GM12891 (cell line): ENCODE results near the gene MAFF.

Source experiments
- POLR2A ChIP-seq: IDR thresholded peaks from 2 replicates; pipeline ENCODE4 v1.6.1; 2011; ENCODE audit warnings: low read depth, low read length, control low read depth
- POLR2AphosphoS5 ChIP-seq: IDR thresholded peaks from 2 replicates; pipeline ENCODE4 v1.6.1; 2011; ENCODE audit warnings: low read depth, low read length, control low read depth
- SPI1 ChIP-seq: IDR thresholded peaks from 2 replicates; pipeline ENCODE4 v1.6.1; 2011; ENCODE audit warnings: low read depth, low read length, control low read depth
- TAF1 ChIP-seq: IDR thresholded peaks from 2 replicates; pipeline ENCODE4 v1.6.1; 2011; ENCODE audit warnings: low read depth, low read length, control low read depth

DNA sequence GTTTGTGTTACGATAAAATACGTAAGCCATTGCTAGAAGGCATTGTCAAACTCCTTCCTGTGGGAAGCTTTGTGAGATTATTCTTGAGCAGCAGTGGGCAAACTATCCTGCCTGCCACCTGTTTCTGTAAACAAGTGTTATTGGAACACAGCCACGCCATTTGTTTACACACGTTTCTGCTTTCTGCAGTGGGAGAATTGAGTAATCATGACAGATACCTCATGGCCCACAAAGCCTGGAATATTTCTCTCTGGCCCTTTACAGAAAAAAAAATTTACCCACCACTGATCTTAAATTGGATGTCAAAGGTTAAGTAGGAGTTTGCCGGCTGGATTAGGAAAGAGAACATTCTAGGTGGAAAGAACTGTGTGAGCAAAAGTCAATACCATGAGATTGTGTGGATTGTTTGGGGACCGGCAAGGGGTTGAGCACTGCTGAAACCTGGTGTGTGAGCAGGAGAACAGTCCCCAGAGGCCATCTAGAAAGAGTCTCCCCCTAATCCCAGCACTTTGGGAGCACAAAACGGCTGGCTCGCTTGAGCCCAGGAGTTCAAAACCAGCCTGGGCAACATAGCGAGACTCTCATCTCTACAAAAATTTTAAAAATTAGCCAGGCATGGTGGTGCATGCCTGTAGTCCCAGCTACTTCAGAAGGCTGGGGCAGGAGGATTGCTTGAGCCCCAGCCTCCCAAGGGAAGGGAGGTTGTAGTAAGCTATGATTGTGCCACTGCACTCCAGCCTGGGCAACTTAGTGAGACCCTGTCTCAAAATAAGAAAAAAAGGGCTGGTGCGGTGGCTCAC lies 14.2 kb upstream of the MAFF start:
- no peak for TF ChIP-seq POLR2A
- no peak for TF ChIP-seq POLR2AphosphoS5
- TF ChIP-seq TAF1: no peak
- TF ChIP-seq SPI1: no peak
